Mesendoderm (in vitro differentiated cells): Measurements from ENCODE around the gene SLC35A4.

ENCODE experiments used
- DNase-seq: peaks from one replicate; pipeline ENCODE4 v3.0.0; 2013
- H2AK5ac ChIP-seq: 2 replicates; pipeline ENCODE4 v1.6.1; 2013; ENCODE audit warnings: low read length, inconsistent platforms
- H2BK120ac ChIP-seq: 2 replicates; pipeline ENCODE4 v1.6.1; 2013; ENCODE audit warnings: low read depth, mild to moderate bottlenecking, low read length, moderate library complexity, mixed read lengths
- H2BK15ac ChIP-seq: replicated peaks from 2 replicates; pipeline ENCODE4 v1.6.1; 2013; ENCODE audit warnings: low read depth, mild to moderate bottlenecking, moderate library complexity
- H2BK5ac ChIP-seq: 2 replicates; pipeline ENCODE4 v1.6.1; 2013; ENCODE audit warnings: low read length, inconsistent platforms
- H3K18ac ChIP-seq: 2 replicates; pipeline ENCODE4 v1.6.1; 2013; ENCODE audit warnings: mild to moderate bottlenecking, low read length, mixed read lengths
- H3K23ac ChIP-seq: one replicate; pipeline ENCODE4 v1.6.1; 2013; ENCODE audit warnings: low read length
- H3K27ac ChIP-seq: 2 replicates; pipeline ENCODE4 v1.5.1; 2013; ENCODE audit warnings: low read depth, mild to moderate bottlenecking, inconsistent platforms, low read length, moderate library complexity
- H3K27me3 ChIP-seq: 2 replicates; pipeline ENCODE4 v1.6.1; 2013; ENCODE audit warnings: low read length, control low read depth, mild to moderate bottlenecking, inconsistent platforms; ENCODE audit not compliant: insufficient read depth, poor library complexity
- H3K36me3 ChIP-seq: 2 replicates; pipeline ENCODE4 v1.6.1; 2013; ENCODE audit warnings: low read length, inconsistent platforms; ENCODE audit not compliant: control insufficient read depth, insufficient read depth
- H3K4ac ChIP-seq: one replicate; pipeline ENCODE4 v1.6.1; 2013; ENCODE audit warnings: low read depth, mild to moderate bottlenecking, low read length, moderate library complexity
- H3K4me1 ChIP-seq: 2 replicates; pipeline ENCODE4 v1.6.1; 2013; ENCODE audit warnings: low read depth, low read length, inconsistent platforms; ENCODE audit not compliant: control insufficient read depth
- H3K4me2 ChIP-seq: 2 replicates; pipeline ENCODE4 v1.6.1; 2013; ENCODE audit warnings: low read length
- H3K4me3 ChIP-seq: 2 replicates; pipeline ENCODE4 v1.5.1; 2013; ENCODE audit warnings: mild to moderate bottlenecking, low read length
- H3K56ac ChIP-seq: one replicate; pipeline ENCODE4 v1.6.1; 2013; ENCODE audit warnings: low read length
- H3K79me1 ChIP-seq: 2 replicates; pipeline ENCODE4 v1.6.1; 2013; ENCODE audit warnings: low read length, inconsistent platforms
- H3K79me2 ChIP-seq: 2 replicates; pipeline ENCODE4 v1.6.1; 2013; ENCODE audit warnings: mild to moderate bottlenecking, low read length; ENCODE audit not compliant: control insufficient read depth, insufficient read depth
- H3K9ac ChIP-seq: 2 replicates; pipeline ENCODE4 v1.6.1; 2013; ENCODE audit warnings: low read length, inconsistent platforms
- H4K5ac ChIP-seq: one replicate; pipeline ENCODE4 v1.6.1; 2013; ENCODE audit warnings: low read length
- H4K8ac ChIP-seq: one replicate; pipeline ENCODE4 v1.6.1; 2013; ENCODE audit warnings: low read depth, mild to moderate bottlenecking, control low read depth, low read length, moderate library complexity
- WGBS: extraction: QIAGEN DNeasy Blood & Tissue Kit; methylation state at CpG from one replicate; pipeline ENCODE4 v1.1.7; 2013; ENCODE audit warnings: low lambda C conversion rate, missing lambda C conversion rate; ENCODE audit not compliant: insufficient coverage; ENCODE audit errors: extremely low coverage; 5-methylcytosine and 5-hydroxymethylcytosine counted together

SLC35A4 gene

DNA sequence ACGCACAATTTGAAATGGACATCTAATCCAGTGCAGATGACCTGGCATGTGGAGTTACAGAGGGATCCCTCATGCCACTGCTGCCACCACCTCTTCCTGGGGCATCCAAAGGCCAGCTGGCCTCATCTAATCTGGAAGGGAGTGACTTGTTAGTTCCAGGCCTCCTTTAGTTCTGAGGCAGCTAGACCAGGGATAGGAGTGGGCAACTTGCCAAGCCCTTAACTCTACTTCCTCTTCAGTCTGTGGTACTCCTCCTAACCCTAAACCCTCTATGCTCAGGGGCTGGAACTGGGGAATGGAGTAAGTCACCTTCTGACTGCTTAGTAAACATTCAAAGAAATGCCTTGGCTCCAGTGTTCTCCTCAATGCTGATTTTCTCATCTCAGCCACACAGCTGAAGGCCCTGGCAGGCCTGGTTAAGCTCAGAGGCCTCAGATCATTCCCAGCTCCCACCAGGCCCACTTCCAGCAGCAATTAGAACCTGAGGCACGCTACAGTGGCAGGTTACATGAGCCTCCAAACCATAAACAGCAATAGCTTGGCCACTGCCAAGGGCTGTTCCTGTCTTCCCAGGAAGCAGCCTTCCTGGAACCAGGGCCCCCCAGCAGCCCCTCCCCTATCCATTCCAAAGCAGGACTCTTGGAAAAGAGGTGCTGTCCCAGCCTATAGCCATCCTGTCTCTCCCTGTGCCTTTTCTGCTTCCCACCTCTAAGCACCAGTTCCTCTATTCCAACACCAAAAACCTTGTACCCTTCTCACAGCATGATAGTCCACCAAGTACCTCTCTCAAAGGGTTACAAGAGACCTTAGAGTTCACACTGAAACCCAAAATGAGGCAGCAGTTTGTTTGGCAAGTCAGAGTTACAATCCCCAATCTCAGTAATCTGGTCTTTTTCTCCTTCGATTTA lies 15.1 kb upstream of the SLC35A4 start:
- Histone ChIP-seq H3K36me3 (peaks cover 4% of the 10 kb centered on the region), H3K4me1 (peaks cover 4% of the 10 kb centered on the region), H2BK15ac (no peak overlapping the region), H3K79me1 (peaks cover 10% of the 10 kb centered on the region), H3K9ac (peak overlapping the region; percentile 21), H3K79me2 (peaks cover 5% of the 10 kb centered on the region), H2BK5ac (no peak overlapping the region), H3K18ac (no peak overlapping the region), H3K56ac (no peak overlapping the region), H3K23ac (no peak overlapping the region), H4K5ac (no peak overlapping the region), H3K27ac (no peak overlapping the region), H3K4me2 (no peak overlapping the region), H2AK5ac (no peak overlapping the region), H3K4me3 (no peak overlapping the region), H2BK120ac (no peak overlapping the region), H4K8ac (no peak overlapping the region), H3K27me3 (no peaks in the 10 kb centered on the region), H3K4ac (no peak overlapping the region)
- no peak for DNase-seq
- WGBS: no CpG with 5 or more reads among the region's 3 CpGs

DNA sequence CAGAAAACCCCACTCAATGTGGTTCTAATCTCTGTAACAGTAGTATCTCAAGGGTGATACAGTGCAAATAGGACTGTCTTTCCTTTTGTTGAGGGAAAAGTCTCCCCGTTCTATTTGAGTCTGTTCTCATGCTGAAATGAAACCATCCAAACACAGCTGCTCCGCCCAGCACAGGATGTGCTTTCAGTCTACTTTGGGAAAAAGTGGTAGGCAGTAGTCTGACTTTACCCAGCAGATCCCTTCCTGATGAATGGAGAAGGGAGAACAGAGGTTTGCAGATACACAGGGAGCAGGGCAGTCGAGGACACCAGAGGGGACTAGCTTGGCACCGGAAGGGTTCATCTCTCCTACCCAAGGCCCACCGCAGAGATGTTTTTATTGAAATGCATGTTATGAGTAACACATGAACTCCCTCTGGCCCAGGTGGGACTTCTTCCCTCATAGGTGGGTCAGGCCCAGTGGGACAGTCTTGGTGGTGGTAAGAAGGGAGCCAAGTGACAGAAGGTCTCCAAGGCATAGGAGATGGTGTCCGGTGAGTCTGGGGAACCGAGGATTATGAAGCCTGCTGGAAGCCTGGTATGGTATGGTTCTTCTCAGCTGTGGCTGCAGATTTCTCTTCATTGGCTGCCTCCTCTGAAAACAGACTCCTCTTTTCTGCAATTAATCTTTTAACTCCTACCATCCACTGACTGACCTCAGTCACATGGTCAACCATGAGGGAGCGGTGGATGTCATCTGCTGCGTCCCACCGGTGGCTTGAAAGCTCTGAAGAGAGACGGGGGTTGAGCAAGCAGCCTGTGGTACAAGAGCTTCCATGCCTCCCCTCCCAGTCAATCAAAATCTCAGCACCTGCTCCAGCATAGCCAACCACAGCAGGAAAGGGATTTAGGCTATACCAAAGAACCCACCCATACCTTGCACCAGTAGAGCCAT lies 14.2 kb upstream of the SLC35A4 start:
- no peak overlapping the region for H3K4ac ChIP-seq
- no peak overlapping the region for H3K18ac ChIP-seq
- H2AK5ac ChIP-seq: no peak overlapping the region
- H3K9ac ChIP-seq: no peak overlapping the region
- peaks cover 9% of the 10 kb centered on the region for H3K79me2 ChIP-seq
- H3K36me3 ChIP-seq: peaks cover 4% of the 10 kb centered on the region
- no peak overlapping the region for H4K5ac ChIP-seq
- no peak overlapping the region for H2BK5ac ChIP-seq
- H3K27ac ChIP-seq: no peak overlapping the region
- H3K27me3 ChIP-seq: no peaks in the 10 kb centered on the region
- WGBS: no CpG with 5 or more reads among the region's 11 CpGs
- no peak overlapping the region for H3K56ac ChIP-seq
- H3K79me1 ChIP-seq: peaks cover 12% of the 10 kb centered on the region
- no peak overlapping the region for H2BK120ac ChIP-seq
- H4K8ac ChIP-seq: no peak overlapping the region
- no peak overlapping the region for H3K4me2 ChIP-seq
- DNase-seq: no peak
- H3K4me1 ChIP-seq: peaks cover 4% of the 10 kb centered on the region
- H2BK15ac ChIP-seq: no peak overlapping the region
- H3K4me3 ChIP-seq: no peak overlapping the region
- no peak overlapping the region for H3K23ac ChIP-seq

DNA sequence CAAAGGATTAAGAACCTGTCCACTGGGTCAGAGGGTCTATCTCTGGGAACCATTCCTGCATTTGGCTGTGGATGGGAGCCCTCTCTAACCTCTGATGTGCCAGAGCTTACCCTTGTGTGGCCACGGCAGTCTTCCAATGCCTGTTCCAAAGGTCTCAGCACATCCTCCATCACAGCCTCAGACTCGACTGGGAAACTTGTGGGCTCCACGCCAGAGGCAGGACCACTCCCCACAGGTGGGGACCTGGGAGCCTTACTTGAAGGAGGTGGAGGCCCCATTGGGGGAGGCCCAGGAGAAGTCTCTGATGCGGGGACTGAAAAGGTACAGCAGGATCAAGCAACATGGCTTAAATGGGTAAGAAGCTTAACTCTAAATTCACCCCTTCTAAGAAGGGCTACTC lies 12.8 kb upstream of the SLC35A4 start:
- Histone ChIP-seq H3K4me1 (peaks cover 4% of the 10 kb centered on the region), H4K5ac (no peak overlapping the region), H3K4me2 (no peak overlapping the region), H3K56ac (no peak overlapping the region), H3K4ac (no peak overlapping the region), H3K79me1 (peaks cover 17% of the 10 kb centered on the region), H2BK120ac (no peak overlapping the region), H3K27ac (no peak overlapping the region), H3K18ac (no peak overlapping the region), H3K79me2 (peaks cover 21% of the 10 kb centered on the region), H2BK5ac (no peak overlapping the region), H3K9ac (no peak overlapping the region), H2AK5ac (no peak overlapping the region), H3K36me3 (peaks cover 4% of the 10 kb centered on the region), H4K8ac (no peak overlapping the region), H3K27me3 (no peaks in the 10 kb centered on the region), H3K4me3 (no peak overlapping the region), H2BK15ac (no peak overlapping the region), H3K23ac (no peak overlapping the region)
- WGBS: no CpG with 5 or more reads among the region's 4 CpGs
- no peak for DNase-seq

- H2BK120ac ChIP-seq: no peak overlapping the region
- H3K9ac ChIP-seq: no peak overlapping the region
- H2AK5ac ChIP-seq: no peak overlapping the region
- no peak overlapping the region for H3K4ac ChIP-seq
- no peak overlapping the region for H3K4me2 ChIP-seq
- H3K79me1 ChIP-seq: peaks cover 17% of the 10 kb centered on the region
- WGBS: no CpG with 5 or more reads among the region's 2 CpGs
- no peak overlapping the region for H3K4me3 ChIP-seq
- peaks cover 4% of the 10 kb centered on the region for H3K36me3 ChIP-seq
- H3K4me1 ChIP-seq: peaks cover 2% of the 10 kb centered on the region
- no peaks in the 10 kb centered on the region for H3K27me3 ChIP-seq
- H3K27ac ChIP-seq: no peak overlapping the region
- no peak for DNase-seq
- no peak overlapping the region for H2BK5ac ChIP-seq
- no peak overlapping the region for H3K23ac ChIP-seq
- H2BK15ac ChIP-seq: no peak overlapping the region
- H4K5ac ChIP-seq: no peak overlapping the region
- H4K8ac ChIP-seq: no peak overlapping the region
- H3K56ac ChIP-seq: no peak overlapping the region
- peaks cover 21% of the 10 kb centered on the region for H3K79me2 ChIP-seq
- no peak overlapping the region for H3K18ac ChIP-seq
Measured at GRCh38 chr5:140553657-140554056, 11.0 kb upstream of the SLC35A4 start.

DNA sequence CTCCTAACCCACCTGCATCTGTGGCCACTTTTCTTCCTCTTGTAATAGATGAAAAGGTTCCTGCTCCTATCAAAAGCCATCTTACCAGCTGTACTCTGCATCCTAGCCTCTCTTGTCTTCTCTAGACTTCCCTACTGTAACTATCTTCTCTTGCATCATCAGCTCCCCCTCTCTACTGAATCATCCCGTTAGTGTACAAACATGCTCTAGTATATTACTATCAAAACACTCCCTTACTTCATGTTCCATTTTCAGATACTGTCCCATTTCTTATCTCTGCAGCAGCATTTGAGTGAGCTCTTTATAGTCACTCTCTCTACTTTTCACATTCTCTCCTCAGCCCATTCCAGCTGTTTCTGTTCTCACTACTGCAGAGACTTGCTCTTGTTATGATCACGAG lies 10.2 kb upstream of the SLC35A4 start:
- peaks cover 4% of the 10 kb centered on the region for H3K36me3 ChIP-seq
- H3K56ac ChIP-seq: no peak overlapping the region
- no peak overlapping the region for H3K27ac ChIP-seq
- H3K4me3 ChIP-seq: no peak overlapping the region
- no CpG with 5 or more reads among the region's 2 CpGs for WGBS
- DNase-seq: no peak
- H2BK15ac ChIP-seq: no peak overlapping the region
- H3K79me1 ChIP-seq: peaks cover 17% of the 10 kb centered on the region
- H3K18ac ChIP-seq: no peak overlapping the region
- no peak overlapping the region for H3K9ac ChIP-seq
- H4K8ac ChIP-seq: no peak overlapping the region
- no peak overlapping the region for H3K4me2 ChIP-seq
- no peak overlapping the region for H2BK5ac ChIP-seq
- H3K79me2 ChIP-seq: peaks cover 21% of the 10 kb centered on the region
- no peak overlapping the region for H3K4ac ChIP-seq
- no peaks in the 10 kb centered on the region for H3K27me3 ChIP-seq
- H2AK5ac ChIP-seq: no peak overlapping the region
- H3K23ac ChIP-seq: no peak overlapping the region
- no peak overlapping the region for H2BK120ac ChIP-seq
- H4K5ac ChIP-seq: no peak overlapping the region
- peaks cover 2% of the 10 kb centered on the region for H3K4me1 ChIP-seq
